ENCODE measurements around the gene NUDT1.
"Not testable (repeated sequence)": the region's sequence is repeated elsewhere in the genome, so short reads cannot be mapped to it uniquely, and the experiment has no call there.

NUDT1 gene

GRCh38 chr7:2251381-2251780, 9.4 kb downstream of the NUDT1 start:
- no peak for DNase-seq

- DNase-seq, result no peak
Observed at GRCh38 chr7:2251841-2252771, 10.1 kb downstream of the NUDT1 start.

GRCh38 chr7:2253021-2253420, 11.0 kb downstream of the NUDT1 start:
- no peak for DNase-seq

GRCh38 chr7:2253525-2254244, 11.7 kb downstream of the NUDT1 start:
- no peak for DNase-seq

- no peak for DNase-seq
Observed at GRCh38 chr7:2254429-2255144, 12.6 kb downstream of the NUDT1 start.

- no peak for DNase-seq
Observed at GRCh38 chr7:2255145-2256139, 13.4 kb downstream of the NUDT1 start.

GRCh38 chr7:2256306-2257045, 14.4 kb downstream of the NUDT1 start:
- no peak for DNase-seq

GRCh38 chr7:2257046-2257551, 15.1 kb downstream of the NUDT1 start:
- no peak for DNase-seq

- no peak for DNase-seq
Observed at GRCh38 chr7:2257651-2258050, 15.6 kb downstream of the NUDT1 start.

- DNase-seq, result no peak
Observed at GRCh38 chr7:2258661-2259365, 16.8 kb downstream of the NUDT1 start.

GRCh38 chr7:2259480-2259879, 17.5 kb downstream of the NUDT1 start:
- no peak for DNase-seq

GRCh38 chr7:2260820-2261219, 18.8 kb downstream of the NUDT1 start:
- DNase-seq, result no peak

GRCh38 chr7:2261611-2262010, 19.6 kb downstream of the NUDT1 start:
- peak; percentile 39 for DNase-seq

GRCh38 chr7:2263176-2263575, 21.1 kb downstream of the NUDT1 start:
- no peak for DNase-seq

GRCh38 chr7:2264158-2264557, 22.1 kb downstream of the NUDT1 start:
- no peak for DNase-seq

- DNase-seq, result no peak
Observed at GRCh38 chr7:2266911-2267310, 24.9 kb downstream of the NUDT1 start.

GRCh38 chr7:2269089-2269990, 27.3 kb downstream of the NUDT1 start:
- DNase-seq, result not testable (repeated sequence)

- DNase-seq, result no peak
Observed at GRCh38 chr7:2269991-2270460, 28.0 kb downstream of the NUDT1 start.

- DNase-seq, result no peak
Observed at GRCh38 chr7:2270495-2270894, 28.5 kb downstream of the NUDT1 start.
